ENCODE results near the gene EHD4.

The EHD4 gene

GRCh38 chr15:41955100-41955499 is 17.3 kb downstream of the EHD4 start:
- DNase-seq, result no peak

DNA sequence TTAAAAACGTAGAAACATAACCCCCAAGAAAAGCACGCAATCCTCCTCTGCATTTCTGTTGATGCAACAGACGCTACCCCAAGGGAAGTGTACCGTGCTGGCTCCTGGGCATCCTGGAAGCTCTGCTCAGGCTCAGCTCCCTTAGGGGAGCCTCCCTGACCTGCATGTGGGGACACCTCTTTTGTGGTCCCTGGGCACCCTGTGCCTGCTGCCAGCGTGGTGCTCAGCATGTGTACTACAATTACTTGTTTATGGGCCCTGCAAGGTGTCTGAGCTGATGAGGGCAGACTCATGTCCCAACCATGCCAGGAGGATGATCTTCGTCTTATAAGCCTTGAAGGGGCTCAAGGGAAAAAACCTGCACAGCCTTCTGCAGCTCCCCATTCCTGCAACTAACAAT is 18.3 kb downstream of the EHD4 start:
- DNase-seq, result no peak

GRCh38 chr15:41952013-41952563 is 20.3 kb downstream of the EHD4 start:
- DNase-seq, result peak in 3 of 4 experiments; percentile 38 to 61 (median 43)

GRCh38 chr15:41951571-41951970 is 20.8 kb downstream of the EHD4 start:
- DNase-seq, result no peak

DNA sequence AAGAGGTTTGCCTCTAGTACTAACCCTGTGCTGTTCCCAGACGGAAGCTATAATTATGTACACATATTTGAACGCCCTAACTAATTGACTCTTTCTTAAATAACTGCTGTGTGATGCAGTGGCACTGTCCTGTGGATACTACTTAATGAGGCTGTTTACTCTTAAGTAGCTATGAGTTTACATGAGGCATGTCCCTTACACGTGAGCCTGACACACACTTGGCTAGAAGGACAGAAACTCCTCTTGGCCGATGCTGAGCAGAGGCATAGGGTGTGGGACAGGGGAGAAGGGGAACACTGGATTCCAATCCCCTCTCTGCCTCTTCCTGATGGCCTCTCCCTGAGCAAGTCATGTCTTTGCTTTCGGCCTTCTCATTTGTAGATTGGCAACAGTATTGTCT is 21.9 kb downstream of the EHD4 start:
- DNase-seq, result no peak

- DNase-seq, result no peak
Observed at GRCh38 chr15:41950127-41950483, 22.3 kb downstream of the EHD4 start.

DNA sequence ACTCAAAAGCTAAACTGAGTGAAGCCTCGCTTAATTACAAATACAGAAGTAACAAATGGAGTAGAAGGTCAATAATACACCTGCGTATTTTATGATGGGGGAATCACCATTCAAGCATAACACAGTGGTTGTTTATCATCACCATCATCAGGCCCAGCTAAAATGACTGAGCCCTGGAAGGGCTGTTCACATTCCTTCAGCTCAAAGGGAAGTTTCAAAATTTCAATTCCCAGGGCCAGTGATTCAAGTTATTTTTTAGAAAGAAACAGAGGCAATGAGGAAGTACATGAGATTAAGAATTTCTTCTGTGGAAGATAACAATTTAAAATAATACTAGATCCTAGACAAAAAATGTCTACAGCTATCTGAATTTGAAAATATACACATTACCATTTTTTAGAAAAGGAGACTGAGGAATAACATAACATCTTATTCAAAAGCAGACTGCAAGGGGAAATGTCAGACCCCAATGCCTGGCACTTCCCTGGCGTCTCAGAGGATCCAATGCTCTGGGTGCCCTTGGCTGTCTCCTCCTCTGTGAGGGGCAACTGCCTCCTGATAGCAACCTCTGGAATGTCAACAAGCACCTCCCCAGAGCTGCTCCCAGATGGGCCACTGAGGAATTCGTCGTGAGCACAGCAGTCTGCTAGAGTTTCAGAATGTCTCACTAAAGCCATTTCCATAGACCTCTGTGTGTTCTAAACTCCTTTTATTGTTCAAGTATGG is 22.8 kb downstream of the EHD4 start:
- peak in 3 of 4 experiments; percentile 22 to 46 (median 27) for DNase-seq

DNA sequence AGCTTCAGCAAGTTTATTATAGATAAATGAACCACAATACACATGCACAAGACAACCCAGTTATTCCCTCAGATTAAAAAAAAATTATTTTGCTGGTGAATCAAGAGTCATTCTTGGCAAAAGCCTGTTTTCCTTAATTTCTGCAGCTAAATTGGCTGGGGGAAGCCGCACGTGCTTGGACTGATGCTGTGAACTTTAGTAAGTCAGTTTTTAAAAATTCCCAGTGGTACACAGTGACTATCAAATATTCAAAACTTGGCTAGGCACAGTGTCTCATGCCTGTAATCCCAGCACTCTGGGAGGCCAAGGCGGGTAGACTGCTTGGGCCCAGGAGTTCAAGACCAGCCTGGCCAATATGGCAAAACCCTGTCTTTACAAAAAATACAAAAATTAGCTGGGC is 23.9 kb downstream of the EHD4 start:
- DNase-seq, result no peak

- no peak for DNase-seq
Observed at GRCh38 chr15:41946970-41947369, 25.4 kb downstream of the EHD4 start.

DNA sequence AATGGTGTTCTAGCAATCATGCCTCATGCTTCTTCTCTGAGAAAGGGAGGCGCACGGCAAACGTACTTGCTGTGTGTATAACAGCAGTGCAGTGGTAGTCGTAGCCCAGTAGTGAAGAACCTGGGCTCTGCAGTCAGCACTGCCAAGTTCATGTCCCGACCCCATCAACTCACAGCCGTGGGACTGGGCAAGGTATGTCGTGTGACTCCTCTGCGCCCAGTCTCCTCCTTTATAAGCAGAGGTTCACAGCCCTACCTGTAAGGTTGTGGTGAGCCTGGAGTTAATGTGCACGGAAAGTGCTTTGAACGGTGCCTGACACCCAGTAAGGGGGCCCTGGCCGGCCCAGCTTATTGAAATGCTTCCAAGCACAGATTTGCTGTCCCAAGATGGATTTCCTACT is 26.6 kb downstream of the EHD4 start:
- DNase-seq, result no peak

DNA sequence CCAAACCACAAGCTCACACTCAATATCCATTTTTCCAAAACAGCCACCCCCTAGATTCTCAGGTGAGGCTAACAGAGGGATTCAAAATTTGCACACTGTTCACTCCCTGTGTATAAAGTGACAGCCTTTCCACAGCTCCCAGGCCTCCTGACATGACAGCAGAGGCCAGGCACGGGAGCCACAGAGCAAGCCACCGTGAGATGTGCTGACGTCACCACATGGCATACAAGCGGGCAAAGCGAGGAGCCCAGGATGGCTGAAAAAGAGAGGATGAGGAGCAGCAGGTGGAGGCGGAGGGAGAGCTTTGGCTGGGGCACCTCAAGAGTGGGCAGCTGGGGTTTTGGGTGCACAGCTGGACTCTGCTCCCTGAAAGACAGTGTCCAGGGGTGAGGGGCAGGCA is 27.1 kb downstream of the EHD4 start:
- no peak for DNase-seq

GRCh38 chr15:41944313-41944940 is 27.9 kb downstream of the EHD4 start:
- no peak for DNase-seq

DNA sequence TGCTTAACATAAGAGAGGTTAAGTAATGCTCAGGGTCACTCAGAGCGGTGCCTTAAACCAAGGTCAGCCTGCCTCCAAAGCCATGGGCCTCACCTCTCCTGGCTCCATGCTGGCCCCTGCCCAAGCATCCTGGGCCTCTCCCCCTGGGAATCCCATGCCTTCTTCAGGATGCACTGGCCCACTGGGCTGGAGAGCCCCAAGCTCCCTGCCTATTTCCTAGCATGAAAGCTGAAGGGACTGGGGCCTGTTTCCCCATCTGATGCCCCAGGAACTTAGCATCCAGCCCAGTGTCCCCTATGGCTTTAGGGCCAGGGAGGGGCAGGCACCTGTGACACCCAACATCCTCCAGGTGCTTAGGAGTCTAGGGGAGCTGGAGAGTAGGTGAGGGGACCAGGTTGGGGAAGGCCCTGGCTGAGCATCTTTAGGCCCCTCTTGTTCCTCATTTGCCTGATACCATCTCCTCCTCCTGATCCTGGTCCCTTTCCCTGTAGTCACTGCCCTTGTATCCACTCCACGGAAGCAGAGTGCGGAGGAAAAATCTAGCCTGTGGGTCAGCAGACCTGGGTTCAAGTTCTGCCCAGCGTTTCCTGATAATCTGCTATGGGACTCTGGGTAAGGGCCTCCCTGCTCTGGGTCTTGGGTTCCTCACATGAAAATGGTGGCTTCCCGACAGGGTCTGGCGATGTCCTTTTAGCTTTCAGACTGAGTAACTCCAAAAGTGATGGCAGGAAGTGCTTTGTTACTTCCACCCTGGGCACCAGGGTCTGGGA is 28.6 kb downstream of the EHD4 start:
- no peak for DNase-seq

DNA sequence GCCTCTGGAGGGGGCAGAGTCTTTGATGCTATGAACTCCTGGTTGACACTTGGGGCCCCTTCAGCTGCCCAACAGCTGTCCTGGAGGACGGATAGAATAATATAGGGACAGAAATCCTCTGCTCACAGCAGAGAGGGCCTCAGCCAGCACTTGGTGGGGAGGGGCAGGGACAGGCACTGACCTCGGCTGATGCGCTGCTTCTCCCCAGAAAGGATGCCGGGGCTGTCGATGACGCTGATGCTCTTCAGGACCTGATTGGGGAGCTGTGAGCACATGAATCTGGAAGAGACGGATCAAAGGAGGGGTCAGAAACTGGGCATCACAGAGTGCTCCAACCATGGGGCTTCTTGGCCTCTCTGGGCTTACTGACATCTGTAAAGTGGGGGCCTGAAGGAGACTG is 29.5 kb downstream of the EHD4 start:
- no peak for DNase-seq

DNA sequence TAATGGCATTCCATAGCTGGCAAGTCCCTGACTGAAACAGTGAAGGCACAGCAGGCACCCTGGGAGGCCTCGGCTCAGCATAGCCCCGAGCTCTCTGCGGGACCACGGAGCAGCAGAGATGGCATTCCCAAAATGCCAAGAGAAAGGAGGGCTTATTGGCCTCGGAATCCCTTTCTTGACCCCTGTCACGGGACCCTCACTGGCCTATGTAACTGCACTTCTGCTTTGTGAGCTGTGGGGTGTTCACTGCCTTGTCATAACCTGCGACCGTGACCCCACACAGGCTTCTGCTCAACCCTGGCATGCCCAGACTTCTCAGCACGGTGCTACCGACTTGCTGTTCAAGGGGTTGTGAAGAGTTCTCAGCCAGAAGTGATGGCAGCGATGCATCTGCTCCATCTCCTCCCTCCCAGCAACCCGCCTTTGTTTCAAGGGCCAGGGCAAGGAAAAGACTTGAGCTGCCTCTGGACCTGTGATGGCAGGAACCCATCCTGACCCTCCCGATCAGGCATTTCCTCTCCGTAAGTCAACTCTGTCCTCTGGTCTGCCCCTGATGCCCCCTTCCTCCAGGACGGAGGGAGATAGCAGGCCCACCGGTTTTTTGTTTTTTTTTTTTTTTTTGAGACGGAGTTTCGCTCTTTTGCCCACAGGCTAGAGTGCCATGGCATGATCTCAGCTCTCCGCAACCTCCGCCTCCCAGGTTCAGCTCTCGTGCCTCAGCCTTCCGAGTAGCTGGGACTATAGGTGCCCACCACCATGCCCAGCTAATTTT is 30.5 kb downstream of the EHD4 start:
- no peak for DNase-seq

DNA sequence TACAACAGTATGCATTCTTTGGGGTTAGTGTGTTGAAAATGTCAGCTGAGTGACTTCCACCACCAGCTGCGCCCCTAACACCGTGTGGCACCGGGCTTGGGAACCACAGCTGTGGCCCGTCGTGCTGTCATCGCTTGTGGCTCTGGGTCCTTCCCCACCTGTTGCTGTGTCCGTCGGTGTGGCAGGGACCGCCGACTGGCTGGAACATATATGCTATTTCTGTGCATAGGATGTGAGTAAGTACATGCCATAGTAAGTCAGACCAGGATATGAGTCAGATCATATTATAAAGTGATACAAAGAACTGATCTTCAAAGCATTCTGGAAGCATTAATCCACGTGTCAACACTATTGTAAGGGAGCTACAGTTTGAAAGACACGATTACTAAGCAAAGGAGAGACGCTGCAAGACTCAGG is 31.9 kb downstream of the EHD4 start:
- DNase-seq, result no peak

GRCh38 chr15:41939986-41940385 is 32.4 kb downstream of the EHD4 start:
- DNase-seq, result no peak

DNA sequence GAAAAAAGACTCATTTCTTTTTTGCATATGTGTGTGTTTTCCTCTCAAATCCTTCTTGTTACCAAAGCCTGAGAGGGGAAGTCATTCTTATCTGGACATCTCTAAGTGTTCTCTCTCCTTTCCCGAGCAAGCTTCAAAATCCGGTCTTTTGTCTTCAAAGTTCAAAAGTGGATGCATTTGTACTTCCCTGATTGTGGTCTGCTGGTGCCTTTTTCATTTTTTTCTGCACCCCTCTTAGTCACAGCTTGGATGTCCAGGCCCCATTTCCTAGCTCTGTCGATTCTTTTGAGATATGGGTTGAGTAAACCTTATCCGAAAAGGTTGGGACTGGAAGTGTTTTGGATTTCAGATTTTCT is 34.8 kb downstream of the EHD4 start:
- DNase-seq, result peak in 3 of 4 experiments; percentile 18 to 55 (median 48)

- DNase-seq, result peak; percentile 75 to 83 (median 81)
Observed at GRCh38 chr15:41936649-41937567, 35.4 kb downstream of the EHD4 start.

DNA sequence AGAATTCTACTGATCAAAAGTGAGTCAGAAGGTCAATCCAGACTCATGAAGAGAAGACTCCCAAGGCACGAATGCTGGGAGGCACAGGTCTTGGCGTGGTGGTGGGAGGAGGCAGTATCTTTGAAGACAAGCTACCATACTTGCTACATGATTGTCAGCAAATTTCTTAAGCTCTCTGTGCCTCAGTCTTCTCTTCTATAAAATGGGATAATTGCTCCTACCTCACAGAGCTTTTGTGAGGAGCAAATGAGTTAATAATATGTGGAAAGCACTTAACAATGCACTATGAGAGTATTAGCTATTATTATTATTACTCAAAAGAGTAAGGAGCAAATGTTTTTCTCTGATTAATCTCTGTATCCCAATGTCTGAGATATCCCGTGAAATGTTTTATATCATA is 36.2 kb downstream of the EHD4 start:
- DNase-seq, result no peak

DNA sequence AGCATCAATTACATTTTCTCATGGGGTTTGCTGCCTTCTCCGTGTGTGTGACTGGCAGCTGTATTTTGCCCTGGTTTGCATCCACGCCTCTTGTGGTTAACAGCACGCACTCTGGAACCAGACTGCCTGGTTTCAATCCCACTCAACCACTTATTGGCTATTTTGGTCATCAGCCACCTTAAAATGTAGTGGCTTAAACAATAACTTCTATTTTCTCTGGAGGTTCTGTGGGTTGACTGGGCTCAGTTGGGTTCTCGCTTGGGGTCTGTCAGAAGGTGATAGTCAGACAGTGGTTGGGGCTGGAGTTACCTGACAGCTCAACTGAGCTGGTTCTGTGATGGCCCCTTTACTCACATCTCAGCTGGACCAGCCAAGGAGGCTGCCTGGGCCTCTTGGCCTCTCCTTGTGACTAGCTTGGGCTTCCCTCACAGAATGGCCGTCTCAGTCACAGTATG is 36.8 kb downstream of the EHD4 start:
- no peak for DNase-seq

DNA sequence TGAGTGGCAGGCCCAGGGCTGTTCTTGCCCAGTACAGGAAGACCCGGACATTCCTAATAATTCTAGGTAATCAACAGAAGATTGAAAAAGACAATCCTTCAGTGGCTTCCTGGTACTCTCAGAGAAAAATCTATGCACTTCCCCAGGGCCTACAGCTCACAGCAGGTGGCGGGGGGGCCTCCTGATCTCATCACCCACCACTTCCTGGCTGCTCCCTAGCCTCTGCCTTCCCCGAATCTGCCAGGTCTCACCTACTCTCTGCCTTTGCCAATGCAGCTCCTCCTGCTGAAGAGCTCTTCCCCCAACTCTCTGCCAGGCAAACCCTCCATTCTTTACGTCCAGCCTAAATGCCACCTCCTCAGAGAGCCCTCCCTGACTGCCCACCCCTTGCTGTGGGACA is 37.5 kb downstream of the EHD4 start:
- DNase-seq, result peak in 3 of 4 experiments; percentile 24 to 44 (median 40)

All from suppressor macrophage (primary cell).